ENCODE results near the gene KIAA0232. TPM values are rescaled to one million over a fixed set of nuclear protein-coding genes. Genes with fewer than 3 reads are reported as not detected.

The KIAA0232 gene
- total RNA-seq, 1 experiment from 2014 or later: 5.5 TPM

DNA sequence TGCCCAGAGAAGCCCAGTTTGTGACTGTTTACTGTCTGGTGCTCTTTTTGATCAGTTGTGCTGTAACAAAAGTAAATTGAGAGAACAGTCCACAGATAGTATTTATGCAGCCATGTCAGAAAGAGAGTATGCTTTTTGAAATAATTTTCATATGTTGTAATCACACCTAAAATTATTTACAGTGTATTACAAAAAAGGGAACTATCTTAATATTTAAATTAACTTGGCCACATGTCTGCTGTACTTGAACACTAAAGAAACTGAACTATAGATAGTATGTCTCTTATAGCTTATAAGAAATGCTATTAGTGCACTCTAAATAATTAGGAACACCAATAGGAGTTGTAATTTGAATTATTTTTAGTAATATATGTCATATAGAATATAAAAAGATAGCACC, 30.2 kb downstream of the KIAA0232 start:
- Histone ChIP-seq H3F3A (ENCODE audit: low read length, unreplicated experiment) (no peaks in the 10 kb centered on the region), H3K27ac (ENCODE audit: low read length) (no peak overlapping the region), H3K27me3 (ENCODE audit: low read length) (no peaks in the 10 kb centered on the region), H3K4me1 (ENCODE audit: insufficient read depth, low read length) (no peaks in the 10 kb centered on the region), H3K4me3 (ENCODE audit: low read length) (no peak overlapping the region), H3K79me2 (ENCODE audit: low read length) (peaks cover 78% of the 10 kb centered on the region), H3K9me2 (replicated peaks; ENCODE audit: low read length) (no peaks in the 10 kb centered on the region), H3K4me2 (ENCODE audit: low read length) (no peak overlapping the region), H2AFZ (ENCODE audit: low read length) (no peak overlapping the region), H3K9ac (ENCODE audit: low read length) (no peak overlapping the region), H3K9me3 (ENCODE audit: low read length) (no peaks in the 10 kb centered on the region), H4K20me1 (ENCODE audit: low read length) (0 out of 2 replicates have a peak, but pooled peaks cover 3% of the 10 kb centered on the region), H3K36me3 (ENCODE audit: low read depth, low read length) (no peaks in the 10 kb centered on the region)
- ATAC-seq: no peak
- TF ChIP-seq CTCF (conservative IDR thresholded peaks at IDR 0.05; ENCODE audit: low read depth, low read length) (no peak), EZH2 (IDR thresholded peaks at IDR 0.05; ENCODE audit: low read length, unreplicated experiment) (no peak)
- no peak for DNase-seq
- POLR2A ChIA-PET (ENCODE audit: unreplicated experiment): no interaction called here
- CTCF ChIA-PET: no interaction called here
- BruUV-seq (replicated peaks): no TSS peak
- intact Hi-C loops (cut with micrococcal nuclease): no loop called here

- DNase-seq (no peak), ATAC-seq (no peak)
- Histone ChIP-seq H3K4me2 (ENCODE audit: low read length) (no peak overlapping the region), H3K9me2 (replicated peaks; ENCODE audit: low read length) (no peaks in the 10 kb centered on the region), H3F3A (ENCODE audit: low read length, unreplicated experiment) (no peaks in the 10 kb centered on the region), H3K4me1 (ENCODE audit: insufficient read depth, low read length) (no peaks in the 10 kb centered on the region), H3K9me3 (ENCODE audit: low read length) (no peaks in the 10 kb centered on the region), H3K9ac (ENCODE audit: low read length) (no peak overlapping the region), H3K27me3 (ENCODE audit: low read length) (no peaks in the 10 kb centered on the region), H2AFZ (ENCODE audit: low read length) (no peak overlapping the region), H3K79me2 (ENCODE audit: low read length) (peaks cover 75% of the 10 kb centered on the region), H3K36me3 (ENCODE audit: low read depth, low read length) (peaks cover 6% of the 10 kb centered on the region; the same call in 1 of the 2 replicates), H3K4me3 (ENCODE audit: low read length) (no peak overlapping the region), H4K20me1 (ENCODE audit: low read length) (no peaks in the 10 kb centered on the region), H3K27ac (ENCODE audit: low read length) (no peak overlapping the region)
- intact Hi-C loops (cut with micrococcal nuclease): no loop called here
- BruUV-seq (replicated peaks): no TSS peak
- ChIA-PET POLR2A (ENCODE audit: unreplicated experiment) (no interaction called here), CTCF (no interaction called here)
- no peak for TF ChIP-seq CTCF (conservative IDR thresholded peaks at IDR 0.05; ENCODE audit: low read depth, low read length)
- TF ChIP-seq EZH2phosphoT487 (IDR thresholded peaks at IDR 0.05; ENCODE audit: borderline replicate concordance, low read length): no peak
- no peak for TF ChIP-seq EZH2 (IDR thresholded peaks at IDR 0.05; ENCODE audit: low read length, unreplicated experiment)
These were observed 31.2 kb downstream of the KIAA0232 start for GRCh38 chr4:6813725-6814124.

DNA sequence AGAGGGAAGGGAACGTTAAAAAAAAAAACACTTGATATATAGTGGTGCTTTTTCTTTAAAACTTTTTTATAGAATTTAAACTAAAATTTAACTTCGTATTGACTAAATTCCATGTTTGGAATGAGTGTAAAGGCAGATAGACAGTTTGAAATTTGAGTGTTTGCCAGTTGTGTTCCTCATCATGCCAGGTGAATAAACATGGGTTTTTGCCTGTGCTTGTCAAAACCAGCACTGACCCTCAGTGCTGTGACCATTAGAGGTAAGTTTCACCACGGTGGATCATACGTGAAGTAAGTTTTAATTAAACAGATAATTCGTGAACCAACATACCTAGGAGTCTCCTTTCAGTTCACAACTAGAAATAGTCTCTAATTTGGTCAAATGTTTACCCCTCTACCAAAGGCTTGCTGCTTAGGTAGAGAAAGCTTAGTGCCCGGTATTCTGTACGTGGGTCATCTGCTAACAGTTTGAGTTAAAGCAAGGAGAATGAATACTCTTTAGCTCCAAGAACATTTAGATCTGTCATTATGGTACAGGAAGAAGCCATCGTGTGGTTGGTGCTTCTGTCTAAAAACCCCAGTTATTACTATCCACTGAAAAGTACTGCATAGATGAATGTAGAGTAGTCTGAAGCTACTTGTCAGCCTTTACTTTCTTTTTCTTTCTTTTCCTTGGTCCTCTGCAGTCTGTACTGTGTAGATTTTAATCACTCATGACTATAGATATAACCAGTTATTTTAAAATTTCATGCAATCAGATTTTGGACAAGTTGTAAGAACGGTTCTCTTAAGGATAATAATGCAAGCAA, 32.7 kb downstream of the KIAA0232 start:
- intact Hi-C loops (cut with micrococcal nuclease): no loop called here
- no TSS peak for BruUV-seq (replicated peaks)
- H3K9ac ChIP-seq (ENCODE audit: low read length): no peak overlapping the region
- POLR2A ChIA-PET (ENCODE audit: unreplicated experiment): no interaction called here
- H3K36me3 ChIP-seq (ENCODE audit: low read depth, low read length): peaks cover 7% of the 10 kb centered on the region; the same call in 1 of the 2 replicates
- H3K27me3 ChIP-seq (ENCODE audit: low read length): no peaks in the 10 kb centered on the region
- H3K4me2 ChIP-seq (ENCODE audit: low read length): no peak overlapping the region
- TF ChIP-seq CTCF (conservative IDR thresholded peaks at IDR 0.05; ENCODE audit: low read depth, low read length): no peak
- TF ChIP-seq EZH2 (IDR thresholded peaks at IDR 0.05; ENCODE audit: low read length, unreplicated experiment): no peak
- TF ChIP-seq EZH2phosphoT487 (IDR thresholded peaks at IDR 0.05; ENCODE audit: borderline replicate concordance, low read length): no peak
- H3F3A ChIP-seq (ENCODE audit: low read length, unreplicated experiment): no peaks in the 10 kb centered on the region
- ATAC-seq (no peak), DNase-seq (no peak)
- CTCF ChIA-PET: no interaction called here
- no peak overlapping the region for H3K27ac ChIP-seq (ENCODE audit: low read length)
- H2AFZ ChIP-seq (ENCODE audit: low read length): no peak overlapping the region
- H3K79me2 ChIP-seq (ENCODE audit: low read length): peaks cover 80% of the 10 kb centered on the region
- H3K9me3 ChIP-seq (ENCODE audit: low read length): no peaks in the 10 kb centered on the region
- H3K4me3 ChIP-seq (ENCODE audit: low read length): no peak overlapping the region
- H3K9me2 ChIP-seq (replicated peaks; ENCODE audit: low read length): no peaks in the 10 kb centered on the region
- H4K20me1 ChIP-seq (ENCODE audit: low read length): no peaks in the 10 kb centered on the region
- no peaks in the 10 kb centered on the region for H3K4me1 ChIP-seq (ENCODE audit: insufficient read depth, low read length)
